HepG2 (cell line): ENCODE measurements around the gene TOP1. TPM values are rescaled to one million over a fixed set of nuclear protein-coding genes. Genes with fewer than 3 reads are reported as not detected.

ENCODE experiments used
- FOXM1 ChIP-seq: sonication (generic); formaldehyde crosslinking; IDR thresholded peaks from 2 replicates; pipeline ENCODE4 v1.5.0; 2020; ENCODE audit warnings: missing genetic modification reagents
- SMARCC2 ChIP-seq: fragments of 450-650 bp; IDR thresholded peaks from 2 replicates; pipeline ENCODE4 v1.6.1; 2017; ENCODE audit warnings: antibody characterized with exemption, mild to moderate bottlenecking
- SNAPC2 ChIP-seq: sonication (generic); formaldehyde crosslinking; IDR thresholded peaks from 2 replicates; pipeline ENCODE4 v1.8.1; 2022; ENCODE audit warnings: mild to moderate bottlenecking, missing genetic modification reagents
- ZBTB20 ChIP-seq: sonication (generic); formaldehyde crosslinking; IDR thresholded peaks from 2 replicates; pipeline ENCODE4 v1.8.1; 2023; ENCODE audit warnings: missing genetic modification reagents, low read depth, mild to moderate bottlenecking, borderline replicate concordance
- ZBTB38 ChIP-seq: sonication (generic); formaldehyde crosslinking; IDR thresholded peaks from 2 replicates; pipeline ENCODE4 v1.5.1; 2020; ENCODE audit warnings: mild to moderate bottlenecking, missing genetic modification reagents
- ZFP62 ChIP-seq: sonication (generic); formaldehyde crosslinking; IDR thresholded peaks from 2 replicates; pipeline ENCODE4 v1.4.0; 2020; ENCODE audit warnings: missing genetic modification reagents
- ZNF367 ChIP-seq: sonication (generic); formaldehyde crosslinking; IDR thresholded peaks from 2 replicates; pipeline ENCODE4 v1.4.0; 2020; ENCODE audit warnings: missing genetic modification reagents, borderline replicate concordance
- ZNF674 ChIP-seq: sonication (generic); formaldehyde crosslinking; IDR thresholded peaks from 2 replicates; pipeline ENCODE4 v1.5.0; 2020; ENCODE audit warnings: low read depth, mild to moderate bottlenecking, missing genetic modification reagents
- ZNF724P ChIP-seq: sonication (generic); formaldehyde crosslinking; IDR thresholded peaks from 2 replicates; pipeline ENCODE4 v1.8.0; 2022; ENCODE audit warnings: missing genetic modification reagents, borderline replicate concordance
- ZNF816 ChIP-seq: sonication (generic); formaldehyde crosslinking; IDR thresholded peaks from 2 replicates; pipeline ENCODE4 v1.8.0; 2022; ENCODE audit warnings: missing genetic modification reagents, mild to moderate bottlenecking, borderline replicate concordance
- polyA plus RNA-seq, 8 experiments: library from polyadenylated mRNA; depleted of rRNA in 3 of 8; stranded (reverse) in 7 of 8; unstranded in 1 of 8; fragments of >200 nt; fragmentation: Illumina TruSeq in 4 of 8; extraction: Trizol in 4 of 8; gene quantifications; 2 replicates each; pipeline versions ENCODE4 v1.2.1 to v1.2.3, GENCODE V29; 2011 to 2016; ENCODE audit warnings: low read depth in 4 of 8, missing spikeins in 1 of 8, mixed read lengths in 1 of 8; ENCODE audit not compliant: insufficient read depth in 1 of 8
- total RNA-seq, 5 experiments: library from RNA; depleted of rRNA; stranded (reverse); fragments of >200 nt; fragmentation: Illumina TruSeq; extraction: Trizol; gene quantifications; 2 replicates each; pipeline ENCODE4 v1.2.3, GENCODE V29; 2016; ENCODE audit warnings: low read depth in 1 of 5
- TF ChIP-seq, protein P1 (sequence below): sonication (generic); formaldehyde crosslinking; IDR thresholded peaks from 2 replicates; pipeline ENCODE4 v1.5.0; 2020; ENCODE audit warnings: mild to moderate bottlenecking, missing genetic modification reagents
- TF ChIP-seq, protein P2 (sequence below): sonication (generic); formaldehyde crosslinking; IDR thresholded peaks from 2 replicates; pipeline ENCODE4 v1.5.0; 2020; ENCODE audit warnings: mild to moderate bottlenecking, missing genetic modification reagents, borderline replicate concordance
- TF ChIP-seq, protein P3 (sequence below): sonication (generic); formaldehyde crosslinking; IDR thresholded peaks from 2 replicates; pipeline ENCODE4 v1.4.0; 2020; ENCODE audit warnings: mild to moderate bottlenecking, missing genetic modification reagents
- TF ChIP-seq, protein P4 (sequence below): sonication (generic); formaldehyde crosslinking; IDR thresholded peaks from 2 replicates; pipeline ENCODE4 v1.8.0; 2022; ENCODE audit warnings: mild to moderate bottlenecking, missing genetic modification reagents, moderate library complexity

TOP1 gene
- total and polyA plus RNA-seq, 2 of the 13 experiments (the other 11 are each of a cell fraction or from before 2014, with no cell fraction given), result 10.2 to 19.4 TPM

DNA sequence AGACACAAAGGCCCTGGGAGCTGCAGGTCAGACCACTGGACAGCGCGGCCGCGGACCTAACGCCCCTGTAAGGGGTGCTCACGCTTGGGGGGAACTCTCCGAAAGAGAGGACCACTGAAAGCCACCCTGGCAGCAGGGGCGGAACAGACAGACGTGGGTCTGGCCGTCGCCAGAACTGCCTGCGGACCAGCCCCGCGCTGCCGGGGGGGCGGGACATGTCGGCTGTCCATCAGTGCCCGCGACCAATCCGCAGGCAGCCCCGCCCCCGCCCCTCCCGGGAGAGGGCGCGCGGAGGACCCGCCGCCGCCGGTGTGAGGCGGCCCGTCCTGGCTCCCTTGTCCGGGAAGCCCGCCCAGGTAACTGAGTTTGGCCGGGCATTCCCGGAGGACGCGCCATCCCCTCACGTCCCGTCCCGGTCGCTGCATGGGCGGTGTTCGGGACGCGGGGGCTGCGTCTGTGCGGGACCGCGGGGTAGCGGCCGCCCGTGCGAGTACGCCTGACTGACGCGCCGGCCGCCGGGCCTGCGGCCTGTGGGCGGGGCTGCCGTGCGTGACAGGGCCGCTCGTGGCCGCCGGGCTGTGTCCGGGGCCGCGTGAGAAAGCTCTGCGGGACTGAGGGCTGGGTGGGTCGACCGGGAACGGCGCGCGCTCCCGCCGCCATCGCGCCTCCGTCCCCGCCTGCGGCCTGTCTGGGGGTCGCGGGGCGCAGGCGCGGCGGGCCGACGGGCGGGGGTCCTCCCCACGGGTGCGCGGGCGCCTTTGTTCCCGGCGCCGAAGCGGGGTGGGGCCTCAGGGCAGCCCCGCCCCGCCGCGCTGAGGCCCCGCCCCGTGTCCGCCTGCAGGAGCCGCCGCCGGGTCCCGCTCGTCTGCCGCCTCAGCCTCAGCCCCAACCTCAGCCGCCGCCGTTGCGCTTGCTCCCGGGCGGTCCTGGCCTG is 108.3 kb downstream of the TOP1 start, which contains the start of gene PLCG1 (continued):
- TF ChIP-seq, protein P1, sequence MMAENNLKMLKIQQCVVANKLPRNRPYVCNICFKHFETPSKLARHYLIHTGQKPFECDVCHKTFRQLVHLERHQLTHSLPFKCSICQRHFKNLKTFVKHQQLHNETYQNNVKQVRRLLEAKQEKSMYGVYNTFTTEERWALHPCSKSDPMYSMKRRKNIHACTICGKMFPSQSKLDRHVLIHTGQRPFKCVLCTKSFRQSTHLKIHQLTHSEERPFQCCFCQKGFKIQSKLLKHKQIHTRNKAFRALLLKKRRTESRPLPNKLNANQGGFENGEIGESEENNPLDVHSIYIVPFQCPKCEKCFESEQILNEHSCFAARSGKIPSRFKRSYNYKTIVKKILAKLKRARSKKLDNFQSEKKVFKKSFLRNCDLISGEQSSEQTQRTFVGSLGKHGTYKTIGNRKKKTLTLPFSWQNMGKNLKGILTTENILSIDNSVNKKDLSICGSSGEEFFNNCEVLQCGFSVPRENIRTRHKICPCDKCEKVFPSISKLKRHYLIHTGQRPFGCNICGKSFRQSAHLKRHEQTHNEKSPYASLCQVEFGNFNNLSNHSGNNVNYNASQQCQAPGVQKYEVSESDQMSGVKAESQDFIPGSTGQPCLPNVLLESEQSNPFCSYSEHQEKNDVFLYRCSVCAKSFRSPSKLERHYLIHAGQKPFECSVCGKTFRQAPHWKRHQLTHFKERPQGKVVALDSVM (CRISPR knock-in tag), result 0 out of 2 replicates have a peak, but pooled peaks have one; percentile 33
- TF ChIP-seq SMARCC2 (no peak), ZNF724P (CRISPR knock-in tag) (peak; percentile 54; the same call in 1 of the 2 replicates), FOXM1 (no peak; the same call in 1 of the 2 replicates), ZNF367 (CRISPR knock-in tag) (peak; percentile 70; the same call in 1 of the 2 replicates), ZNF816 (CRISPR knock-in tag) (peak; percentile 88; the same call in 1 of the 2 replicates), ZNF674 (CRISPR knock-in tag) (peak; percentile 61; the same call in 1 of the 2 replicates), ZFP62 (CRISPR knock-in tag) (peak; percentile 61; the same call in 1 of the 2 replicates), ZBTB20 (peak; percentile 60; the same call in 1 of the 2 replicates), ZBTB38 (CRISPR knock-in tag) (peak; percentile 24; the same call in 1 of the 2 replicates), SNAPC2 (peak; percentile 92)
- TF ChIP-seq, protein P2, sequence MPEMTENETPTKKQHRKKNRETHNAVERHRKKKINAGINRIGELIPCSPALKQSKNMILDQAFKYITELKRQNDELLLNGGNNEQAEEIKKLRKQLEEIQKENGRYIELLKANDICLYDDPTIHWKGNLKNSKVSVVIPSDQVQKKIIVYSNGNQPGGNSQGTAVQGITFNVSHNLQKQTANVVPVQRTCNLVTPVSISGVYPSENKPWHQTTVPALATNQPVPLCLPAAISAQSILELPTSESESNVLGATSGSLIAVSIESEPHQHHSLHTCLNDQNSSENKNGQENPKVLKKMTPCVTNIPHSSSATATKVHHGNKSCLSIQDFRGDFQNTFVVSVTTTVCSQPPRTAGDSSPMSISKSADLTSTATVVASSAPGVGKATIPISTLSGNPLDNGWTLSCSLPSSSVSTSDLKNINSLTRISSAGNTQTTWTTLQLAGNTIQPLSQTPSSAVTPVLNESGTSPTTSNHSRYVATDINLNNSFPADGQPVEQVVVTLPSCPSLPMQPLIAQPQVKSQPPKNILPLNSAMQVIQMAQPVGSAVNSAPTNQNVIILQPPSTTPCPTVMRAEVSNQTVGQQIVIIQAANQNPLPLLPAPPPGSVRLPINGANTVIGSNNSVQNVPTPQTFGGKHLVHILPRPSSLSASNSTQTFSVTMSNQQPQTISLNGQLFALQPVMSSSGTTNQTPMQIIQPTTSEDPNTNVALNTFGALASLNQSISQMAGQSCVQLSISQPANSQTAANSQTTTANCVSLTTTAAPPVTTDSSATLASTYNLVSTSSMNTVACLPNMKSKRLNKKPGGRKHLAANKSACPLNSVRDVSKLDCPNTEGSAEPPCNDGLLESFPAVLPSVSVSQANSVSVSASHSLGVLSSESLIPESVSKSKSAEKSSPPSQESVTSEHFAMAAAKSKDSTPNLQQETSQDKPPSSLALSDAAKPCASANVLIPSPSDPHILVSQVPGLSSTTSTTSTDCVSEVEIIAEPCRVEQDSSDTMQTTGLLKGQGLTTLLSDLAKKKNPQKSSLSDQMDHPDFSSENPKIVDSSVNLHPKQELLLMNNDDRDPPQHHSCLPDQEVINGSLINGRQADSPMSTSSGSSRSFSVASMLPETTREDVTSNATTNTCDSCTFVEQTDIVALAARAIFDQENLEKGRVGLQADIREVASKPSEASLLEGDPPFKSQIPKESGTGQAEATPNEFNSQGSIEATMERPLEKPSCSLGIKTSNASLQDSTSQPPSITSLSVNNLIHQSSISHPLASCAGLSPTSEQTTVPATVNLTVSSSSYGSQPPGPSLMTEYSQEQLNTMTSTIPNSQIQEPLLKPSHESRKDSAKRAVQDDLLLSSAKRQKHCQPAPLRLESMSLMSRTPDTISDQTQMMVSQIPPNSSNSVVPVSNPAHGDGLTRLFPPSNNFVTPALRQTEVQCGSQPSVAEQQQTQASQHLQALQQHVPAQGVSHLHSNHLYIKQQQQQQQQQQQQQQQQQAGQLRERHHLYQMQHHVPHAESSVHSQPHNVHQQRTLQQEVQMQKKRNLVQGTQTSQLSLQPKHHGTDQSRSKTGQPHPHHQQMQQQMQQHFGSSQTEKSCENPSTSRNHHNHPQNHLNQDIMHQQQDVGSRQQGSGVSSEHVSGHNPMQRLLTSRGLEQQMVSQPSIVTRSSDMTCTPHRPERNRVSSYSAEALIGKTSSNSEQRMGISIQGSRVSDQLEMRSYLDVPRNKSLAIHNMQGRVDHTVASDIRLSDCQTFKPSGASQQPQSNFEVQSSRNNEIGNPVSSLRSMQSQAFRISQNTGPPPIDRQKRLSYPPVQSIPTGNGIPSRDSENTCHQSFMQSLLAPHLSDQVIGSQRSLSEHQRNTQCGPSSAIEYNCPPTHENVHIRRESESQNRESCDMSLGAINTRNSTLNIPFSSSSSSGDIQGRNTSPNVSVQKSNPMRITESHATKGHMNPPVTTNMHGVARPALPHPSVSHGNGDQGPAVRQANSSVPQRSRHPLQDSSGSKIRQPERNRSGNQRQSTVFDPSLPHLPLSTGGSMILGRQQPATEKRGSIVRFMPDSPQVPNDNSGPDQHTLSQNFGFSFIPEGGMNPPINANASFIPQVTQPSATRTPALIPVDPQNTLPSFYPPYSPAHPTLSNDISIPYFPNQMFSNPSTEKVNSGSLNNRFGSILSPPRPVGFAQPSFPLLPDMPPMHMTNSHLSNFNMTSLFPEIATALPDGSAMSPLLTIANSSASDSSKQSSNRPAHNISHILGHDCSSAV, result no peak
- TF ChIP-seq, protein P3, sequence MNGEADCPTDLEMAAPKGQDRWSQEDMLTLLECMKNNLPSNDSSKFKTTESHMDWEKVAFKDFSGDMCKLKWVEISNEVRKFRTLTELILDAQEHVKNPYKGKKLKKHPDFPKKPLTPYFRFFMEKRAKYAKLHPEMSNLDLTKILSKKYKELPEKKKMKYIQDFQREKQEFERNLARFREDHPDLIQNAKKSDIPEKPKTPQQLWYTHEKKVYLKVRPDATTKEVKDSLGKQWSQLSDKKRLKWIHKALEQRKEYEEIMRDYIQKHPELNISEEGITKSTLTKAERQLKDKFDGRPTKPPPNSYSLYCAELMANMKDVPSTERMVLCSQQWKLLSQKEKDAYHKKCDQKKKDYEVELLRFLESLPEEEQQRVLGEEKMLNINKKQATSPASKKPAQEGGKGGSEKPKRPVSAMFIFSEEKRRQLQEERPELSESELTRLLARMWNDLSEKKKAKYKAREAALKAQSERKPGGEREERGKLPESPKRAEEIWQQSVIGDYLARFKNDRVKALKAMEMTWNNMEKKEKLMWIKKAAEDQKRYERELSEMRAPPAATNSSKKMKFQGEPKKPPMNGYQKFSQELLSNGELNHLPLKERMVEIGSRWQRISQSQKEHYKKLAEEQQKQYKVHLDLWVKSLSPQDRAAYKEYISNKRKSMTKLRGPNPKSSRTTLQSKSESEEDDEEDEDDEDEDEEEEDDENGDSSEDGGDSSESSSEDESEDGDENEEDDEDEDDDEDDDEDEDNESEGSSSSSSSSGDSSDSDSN (CRISPR knock-in tag), result no peak
- TF ChIP-seq, protein P4, sequence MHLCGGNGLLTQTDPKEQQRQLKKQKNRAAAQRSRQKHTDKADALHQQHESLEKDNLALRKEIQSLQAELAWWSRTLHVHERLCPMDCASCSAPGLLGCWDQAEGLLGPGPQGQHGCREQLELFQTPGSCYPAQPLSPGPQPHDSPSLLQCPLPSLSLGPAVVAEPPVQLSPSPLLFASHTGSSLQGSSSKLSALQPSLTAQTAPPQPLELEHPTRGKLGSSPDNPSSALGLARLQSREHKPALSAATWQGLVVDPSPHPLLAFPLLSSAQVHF, result no peak; the same call in none of the 2 replicates
